ENCODE measurements around the gene ALKBH1.
A peak's percentile ranks its signal among the peaks of the same experiment; 100 is the strongest.

GRCh38 chr14:77707355-77707723 lies 484 bp downstream of the ALKBH1 start:
- TF ChIP-seq CTCF (optimal IDR thresholded peaks at IDR 0.05 in 1 of 3, IDR thresholded peaks at IDR 0.05 in 1 of 3, conservative IDR thresholded peaks at IDR 0.05 in 1 of 3; ENCODE audit: extremely low read depth in 1 of 3, insufficient read depth in 2 of 3, low read length in 3 of 3) (peak; percentile 39 to 54 (median 51)), EZH2 (IDR thresholded peaks at IDR 0.05; ENCODE audit: low read length) (no peak)
